C4-2B (cell line): Measurements from ENCODE around the gene RBFOX1.
A peak's percentile ranks its signal among the peaks of the same experiment; 100 is the strongest.

Experiments used
- H3K27ac ChIP-seq: fragments of 450-650 bp; 2 replicates; pipeline ENCODE4 v1.5.1; 2017
- ZFX ChIP-seq: fragments of 450-650 bp; IDR thresholded peaks from 2 replicates; pipeline ENCODE4 v1.6.1; 2017
- TF ChIP-seq, protein P1 (sequence below): fragments of 450-650 bp; conservative IDR thresholded peaks from 2 replicates; pipeline ENCODE4 v1.5.1; 2017; ENCODE audit warnings: mild to moderate bottlenecking

RBFOX1 gene

DNA sequence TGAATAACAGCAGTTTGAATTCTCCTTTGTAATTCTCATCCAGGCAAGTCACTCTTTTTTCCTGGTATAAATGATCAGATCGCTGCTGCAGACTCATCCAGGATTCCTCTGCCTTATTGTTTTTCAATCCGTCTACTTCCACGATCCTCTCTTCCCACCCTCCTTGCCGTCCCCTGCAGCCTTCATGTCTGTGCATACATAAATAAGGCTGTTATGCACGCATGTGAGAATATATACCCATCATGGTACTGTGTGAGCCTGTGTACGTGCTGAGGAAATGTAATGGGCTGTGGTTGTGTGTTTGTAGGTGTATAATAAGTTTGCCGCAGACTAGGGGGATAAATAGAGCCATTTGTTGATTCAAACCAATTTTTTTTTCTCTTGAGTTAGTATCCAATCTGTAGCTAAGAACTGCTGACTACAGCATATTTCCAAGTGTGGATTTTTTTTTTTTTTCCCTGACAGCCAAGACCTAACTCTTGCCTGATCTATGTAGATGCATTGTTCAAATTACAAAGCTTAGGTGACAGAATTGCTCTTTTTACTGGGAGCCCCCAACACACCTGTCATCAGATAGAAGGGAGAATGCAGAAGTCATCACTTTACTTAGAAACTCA, 62.2 kb downstream of the RBFOX1 start:
- TF ChIP-seq ZFX = no peak
- TF ChIP-seq, protein P1, sequence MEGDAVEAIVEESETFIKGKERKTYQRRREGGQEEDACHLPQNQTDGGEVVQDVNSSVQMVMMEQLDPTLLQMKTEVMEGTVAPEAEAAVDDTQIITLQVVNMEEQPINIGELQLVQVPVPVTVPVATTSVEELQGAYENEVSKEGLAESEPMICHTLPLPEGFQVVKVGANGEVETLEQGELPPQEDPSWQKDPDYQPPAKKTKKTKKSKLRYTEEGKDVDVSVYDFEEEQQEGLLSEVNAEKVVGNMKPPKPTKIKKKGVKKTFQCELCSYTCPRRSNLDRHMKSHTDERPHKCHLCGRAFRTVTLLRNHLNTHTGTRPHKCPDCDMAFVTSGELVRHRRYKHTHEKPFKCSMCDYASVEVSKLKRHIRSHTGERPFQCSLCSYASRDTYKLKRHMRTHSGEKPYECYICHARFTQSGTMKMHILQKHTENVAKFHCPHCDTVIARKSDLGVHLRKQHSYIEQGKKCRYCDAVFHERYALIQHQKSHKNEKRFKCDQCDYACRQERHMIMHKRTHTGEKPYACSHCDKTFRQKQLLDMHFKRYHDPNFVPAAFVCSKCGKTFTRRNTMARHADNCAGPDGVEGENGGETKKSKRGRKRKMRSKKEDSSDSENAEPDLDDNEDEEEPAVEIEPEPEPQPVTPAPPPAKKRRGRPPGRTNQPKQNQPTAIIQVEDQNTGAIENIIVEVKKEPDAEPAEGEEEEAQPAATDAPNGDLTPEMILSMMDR = no peak
- no peak overlapping the region for H3K27ac ChIP-seq

DNA sequence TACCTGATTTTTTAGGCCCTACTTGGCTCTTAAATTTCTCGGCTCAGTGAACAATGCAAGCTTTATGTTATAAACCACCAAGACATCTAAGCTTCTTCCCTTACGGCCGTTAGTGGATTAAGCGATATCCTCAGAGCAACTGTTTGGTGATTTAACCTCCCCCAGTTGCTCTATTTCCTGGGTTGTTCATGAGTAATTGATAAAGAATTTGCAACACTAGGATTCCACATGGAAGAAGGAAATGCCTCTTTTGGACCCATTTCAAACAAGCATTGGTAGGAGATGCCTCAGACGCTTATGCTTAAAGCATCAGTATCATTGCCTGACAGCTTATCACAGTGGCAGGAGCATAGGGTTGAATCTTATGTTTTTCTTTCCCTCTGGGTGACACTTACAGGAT, 65.3 kb downstream of the RBFOX1 start:
- TF ChIP-seq, protein P1 = no peak
- no peak for TF ChIP-seq ZFX
- no peak overlapping the region for H3K27ac ChIP-seq

DNA sequence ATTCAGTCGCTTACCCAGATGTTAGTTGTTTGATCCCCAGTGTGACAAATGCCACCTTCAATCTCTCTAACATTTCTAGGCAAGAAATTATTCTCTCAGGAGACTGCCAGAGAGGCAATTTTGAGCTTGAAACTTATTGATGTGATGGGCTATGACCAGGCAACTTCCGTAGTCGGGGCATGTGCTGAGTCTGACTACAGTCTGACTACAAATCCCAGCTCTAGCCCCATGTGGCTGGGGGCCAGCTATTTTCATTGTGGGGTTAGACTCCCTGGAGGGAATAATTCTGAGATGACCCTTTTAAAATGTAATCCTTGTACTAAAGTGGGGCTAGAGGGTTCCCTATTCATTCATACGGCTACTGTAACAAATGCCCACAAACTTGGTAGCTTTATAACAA, 65.9 kb downstream of the RBFOX1 start:
- no peak overlapping the region for H3K27ac ChIP-seq
- TF ChIP-seq, protein P1 = no peak
- no peak for TF ChIP-seq ZFX

DNA sequence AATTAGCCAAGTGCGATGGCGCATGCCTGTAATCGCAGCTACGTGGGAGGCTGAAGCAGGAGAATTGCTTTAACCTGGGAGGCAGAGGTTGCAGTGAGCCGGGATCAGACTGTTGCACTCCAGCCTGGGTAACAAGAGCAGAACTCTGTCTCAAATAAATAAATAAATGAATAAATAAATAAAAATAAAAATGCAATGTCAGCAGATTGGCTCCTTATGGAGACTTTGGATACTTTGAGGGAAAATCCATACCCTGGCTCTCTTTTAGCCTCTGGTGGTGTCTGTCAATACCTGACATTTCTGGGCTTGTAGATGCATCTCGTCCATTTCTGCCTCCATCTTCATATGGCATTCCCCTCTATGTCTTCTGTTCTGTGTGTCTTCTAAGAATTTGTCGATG, 66.7 kb downstream of the RBFOX1 start:
- no peak overlapping the region for H3K27ac ChIP-seq
- TF ChIP-seq ZFX = no peak
- TF ChIP-seq, protein P1 = no peak

DNA sequence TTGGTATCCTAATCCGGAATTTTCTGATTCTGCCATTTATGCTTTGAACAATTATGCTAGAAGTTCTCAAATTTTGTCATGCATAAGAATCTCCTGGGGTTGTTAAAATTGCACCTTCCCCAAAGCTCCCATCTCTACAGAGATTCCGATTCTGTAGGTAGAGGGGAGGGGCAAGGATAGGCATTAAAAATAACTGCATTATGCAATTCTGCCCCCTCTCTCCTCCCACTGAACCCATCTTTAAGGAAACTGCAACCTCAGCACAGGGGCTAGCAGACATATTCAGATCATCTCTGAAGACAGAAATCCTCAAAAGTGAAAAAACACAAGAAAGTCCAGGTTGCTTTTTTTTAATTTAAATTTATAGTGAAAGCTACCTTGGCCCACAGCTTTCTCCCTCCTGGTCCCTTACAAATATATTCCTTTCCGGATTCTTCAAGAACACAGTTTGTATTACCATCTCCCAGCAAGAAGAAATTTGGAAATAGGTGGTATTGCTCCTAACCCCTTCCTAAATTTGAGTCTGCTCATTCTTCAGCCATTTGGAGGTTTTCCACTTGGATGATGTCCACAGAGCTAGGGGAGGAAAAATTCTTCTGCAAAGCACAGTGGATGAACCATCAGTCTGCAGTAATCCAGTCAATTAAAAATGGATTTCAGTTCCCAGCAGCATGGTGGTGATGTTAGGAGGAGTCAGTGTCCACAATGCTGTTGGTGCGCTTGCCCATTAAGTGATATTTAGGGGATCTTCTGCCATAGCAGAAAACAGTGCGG, 67.7 kb downstream of the RBFOX1 start:
- no peak overlapping the region for H3K27ac ChIP-seq
- TF ChIP-seq, protein P1 = no peak
- no peak for TF ChIP-seq ZFX

DNA sequence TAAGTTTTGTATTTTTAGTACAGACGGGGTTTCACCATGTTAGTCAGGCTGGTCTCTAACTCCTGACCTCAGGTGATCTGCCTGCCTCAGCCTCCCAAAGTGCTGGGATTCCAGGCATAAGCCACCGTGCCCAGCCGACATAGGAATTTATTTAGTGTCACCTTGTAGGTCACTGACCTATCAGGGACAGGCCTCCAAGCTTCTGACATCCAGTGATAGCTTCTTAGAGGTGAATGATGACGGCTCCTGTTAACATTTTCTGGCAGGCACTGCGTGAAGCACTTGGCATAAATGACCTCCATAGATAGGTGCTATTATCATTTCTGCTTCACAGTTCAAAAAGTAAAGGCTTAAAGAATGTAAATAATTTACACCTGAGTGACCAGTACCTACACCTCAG, 71.6 kb downstream of the RBFOX1 start:
- no peak overlapping the region for H3K27ac ChIP-seq
- TF ChIP-seq ZFX = no peak
- TF ChIP-seq, protein P1 = no peak

DNA sequence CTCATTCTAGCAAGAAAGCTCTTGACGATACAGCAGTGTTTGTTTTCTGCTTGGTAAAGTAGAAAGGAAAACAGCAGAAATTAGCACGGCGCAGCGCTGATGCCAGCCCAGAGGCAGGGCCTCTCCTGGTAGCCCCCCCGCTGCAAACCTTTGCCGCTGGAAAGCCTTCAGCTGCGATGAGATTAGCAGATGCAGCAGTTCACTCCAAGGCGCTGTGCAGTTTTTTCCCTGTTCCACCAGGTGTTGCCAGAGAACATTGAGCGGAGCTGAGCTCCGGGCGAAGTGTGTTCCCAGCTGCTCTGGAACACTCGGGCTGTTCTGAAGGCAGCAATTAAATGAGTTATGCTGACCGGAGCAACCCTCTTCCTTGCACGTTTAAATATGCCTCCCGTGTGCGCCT, 72.5 kb downstream of the RBFOX1 start:
- no peak overlapping the region for H3K27ac ChIP-seq
- TF ChIP-seq, protein P1 = peak; percentile 47
- TF ChIP-seq ZFX = no peak
